SK-N-SH (cell line): ENCODE data around the gene ZNF81. TPM values are rescaled to one million over a fixed set of nuclear protein-coding genes. Genes with fewer than 3 reads are reported as not detected.

Experiments
- CTCF ChIA-PET: fragments of 300-600, 350-600 bp; formaldehyde crosslinking; extraction: SDS; loops from one replicate; lab custom pipeline; 2021; lab: Yijun Ruan, JAX
- POLR2A ChIA-PET: fragments of 350-600 bp; sonication (Branson Sonifier 250); formaldehyde crosslinking; extraction: SDS; loops from one replicate; lab custom pipeline; 2020; ENCODE audit warnings: antibody characterized with exemption, inconsistent platforms; lab: Yijun Ruan, JAX
- DNase-seq: peaks from one replicate; pipeline ENCODE4 v3.0.0; 2012
- H2AFZ ChIP-seq: fragments of 200-600 bp; sonication (generic); 2 replicates; pipeline ENCODE4 v1.8.1; 2016; ENCODE audit warnings: antibody characterized with exemption, mild to moderate bottlenecking, low read depth
- H3F3A ChIP-seq: fragments of 200-600 bp; sonication (generic); replicated peaks from 2 replicates; pipeline ENCODE3; 2016; ENCODE audit warnings: antibody characterized with exemption, mild to moderate bottlenecking; ENCODE audit not compliant: insufficient read depth
- H3K27ac ChIP-seq, 2 experiments: fragments of 200-500 bp in 1 of 2; fragments of 200-600 bp in 1 of 2; sonication (Bioruptor generic) in 1 of 2; sonication (generic), shearing (Covaris generic) in 1 of 2; 2 replicates each; pipeline versions ENCODE4 v1.5.1 to v1.6.1; 2014 to 2016; ENCODE audit warnings: low read depth in 2 of 2, inconsistent platforms in 1 of 2, low read length in 1 of 2, mild to moderate bottlenecking in 1 of 2, mixed read lengths in 1 of 2
- H3K27me3 ChIP-seq: fragments of 200-600 bp; sonication (generic), shearing (Covaris generic); 2 replicates; pipeline ENCODE4 v1.6.1; 2016; ENCODE audit warnings: mixed run types; ENCODE audit not compliant: insufficient read depth
- H3K36me3 ChIP-seq, 2 experiments: fragments of 200-500 bp in 1 of 2; fragments of 200-600 bp in 1 of 2; sonication (Bioruptor generic) in 1 of 2; sonication (generic) in 1 of 2; replicated peaks in 1 of 2; 2 replicates each; pipeline versions ENCODE3 to v1.5.1; 2014 to 2016; ENCODE audit warnings: low read length in 1 of 2, mild to moderate bottlenecking in 1 of 2; ENCODE audit not compliant: insufficient read depth in 2 of 2, control insufficient read depth in 1 of 2
- H3K4me1 ChIP-seq, 2 experiments: fragments of 200-500 bp in 1 of 2; fragments of 200-600 bp in 1 of 2; sonication (Bioruptor generic) in 1 of 2; sonication (generic), shearing (Covaris generic) in 1 of 2; 2 replicates each; pipeline versions ENCODE4 v1.5.1 to v1.6.1; 2014 to 2016; ENCODE audit warnings: low read depth in 1 of 2, low read length in 1 of 2, mixed run types in 1 of 2; ENCODE audit not compliant: insufficient read depth in 2 of 2, control insufficient read depth in 1 of 2
- H3K4me2 ChIP-seq: fragments of 200-600 bp; sonication (generic), shearing (Covaris generic); 2 replicates; pipeline ENCODE4 v1.6.1; 2017; ENCODE audit warnings: mixed run types
- H3K4me3 ChIP-seq, 2 experiments: fragments of 200-500 bp in 1 of 2; fragments of 200-600 bp in 1 of 2; sonication (Bioruptor generic) in 1 of 2; sonication (generic), shearing (Covaris generic) in 1 of 2; 2 replicates each; pipeline versions ENCODE4 v1.5.1 to v1.8.1; 2014 to 2016; ENCODE audit warnings: low read depth in 2 of 2, inconsistent platforms in 1 of 2, low read length in 1 of 2, mild to moderate bottlenecking in 1 of 2, mixed read lengths in 1 of 2, moderate library complexity in 1 of 2
- H3K79me2 ChIP-seq: fragments of 200-600 bp; sonication (generic); 2 replicates; pipeline ENCODE4 v1.8.1; 2017; ENCODE audit warnings: mild to moderate bottlenecking; ENCODE audit not compliant: insufficient read depth
- H3K9ac ChIP-seq: fragments of 200-600 bp; sonication (generic); 2 replicates; pipeline ENCODE4 v1.6.1; 2017; ENCODE audit warnings: mixed run types
- H3K9me2 ChIP-seq: fragments of 200-600 bp; sonication (generic); 2 replicates; pipeline ENCODE4 v1.6.1; 2017; ENCODE audit warnings: mixed run types
- H3K9me3 ChIP-seq: fragments of 200-600 bp; sonication (generic); 2 replicates; pipeline ENCODE4 v1.6.1; 2017; ENCODE audit warnings: mixed run types, mild to moderate bottlenecking, moderate library complexity
- H4K20me1 ChIP-seq: fragments of 200-600 bp; sonication (generic); 2 replicates; pipeline ENCODE4 v1.6.1; 2017; ENCODE audit warnings: mild to moderate bottlenecking, mixed run types; ENCODE audit not compliant: insufficient read depth
- FOSL2 ChIP-seq: IDR thresholded peaks from 2 replicates; pipeline ENCODE4 v1.4.0; 2012; ENCODE audit warnings: low read depth, mild to moderate bottlenecking, moderate library complexity, borderline replicate concordance
- FOXJ3 ChIP-seq: sonication (generic); formaldehyde crosslinking; IDR thresholded peaks from 2 replicates; pipeline ENCODE4 v1.5.1; 2020; ENCODE audit warnings: mild to moderate bottlenecking, missing genetic modification reagents
- GABPA ChIP-seq: IDR thresholded peaks from 2 replicates; pipeline ENCODE4 v1.4.0; 2012; ENCODE audit warnings: low read depth, mild to moderate bottlenecking
- MAX ChIP-seq: IDR thresholded peaks from 2 replicates; pipeline ENCODE4 v1.4.0; 2012; ENCODE audit warnings: low read depth
- MEF2A ChIP-seq: IDR thresholded peaks from 2 replicates; pipeline ENCODE4 v1.4.0; 2012; ENCODE audit warnings: low read depth, borderline replicate concordance
- MXI1 ChIP-seq: IDR thresholded peaks from 2 replicates; pipeline ENCODE4 v1.6.1; 2012; ENCODE audit warnings: mild to moderate bottlenecking, low read depth, low read length, improper control_type of control experiment
- NRF1 ChIP-seq: IDR thresholded peaks from 2 replicates; pipeline ENCODE4 v1.6.1; 2012; ENCODE audit warnings: low read depth, mild to moderate bottlenecking, low read length
- PBX3 ChIP-seq: IDR thresholded peaks from 2 replicates; pipeline ENCODE4; 2012
- POLR2AphosphoS5 ChIP-seq: IDR thresholded peaks from 2 replicates; pipeline ENCODE4 v1.6.1; 2012; ENCODE audit warnings: low read depth, low read length
- RAD21 ChIP-seq: IDR thresholded peaks from 2 replicates; pipeline ENCODE4 v1.6.1; 2012; ENCODE audit warnings: mild to moderate bottlenecking, low read length
- RCOR1 ChIP-seq: fragments of 150-350 bp; IDR thresholded peaks from 2 replicates; pipeline ENCODE4 v1.6.1; 2017; ENCODE audit warnings: antibody characterized with exemption, low read length
- RFX5 ChIP-seq: IDR thresholded peaks from 2 replicates; pipeline ENCODE4 v1.6.1; 2012; ENCODE audit warnings: mild to moderate bottlenecking, improper control_type of control experiment, low read length
- RXRA ChIP-seq: IDR thresholded peaks from 2 replicates; pipeline ENCODE4 v1.4.0; 2012; ENCODE audit warnings: low read depth, mild to moderate bottlenecking, borderline replicate concordance
- SIN3A ChIP-seq: IDR thresholded peaks from 2 replicates; pipeline ENCODE4 v1.6.1; 2012; ENCODE audit warnings: low read depth, mild to moderate bottlenecking, low read length, moderate library complexity, borderline replicate concordance
- SMC3 ChIP-seq: IDR thresholded peaks from 2 replicates; pipeline ENCODE4 v1.6.1; 2012; ENCODE audit warnings: low read depth, low read length, improper control_type of control experiment
- TCF12 ChIP-seq: IDR thresholded peaks from 2 replicates; pipeline ENCODE4 v1.4.0; 2012
- WGBS: methylation state at CpG from one replicate; pipeline ENCODE4 v1.1.6; 2017; ENCODE audit warnings: low lambda C conversion rate; 5-methylcytosine and 5-hydroxymethylcytosine counted together
- polyA plus RNA-seq, 3 experiments: library from polyadenylated mRNA; depleted of rRNA; stranded (reverse); fragments of >200 nt; gene quantifications; 2 replicates each; pipeline ENCODE4 v1.2.3, GENCODE V29; 2012
- TF ChIP-seq, protein P1 (sequence below): IDR thresholded peaks from 2 replicates; pipeline ENCODE4 v1.4.0; 2012; ENCODE audit warnings: low read depth, borderline replicate concordance
- TF ChIP-seq, protein P2 (sequence below): fragments of 150-350 bp; IDR thresholded peaks from 2 replicates; pipeline ENCODE4 v1.6.1; 2017; ENCODE audit warnings: antibody characterized with exemption, low read length, low read depth, borderline replicate concordance
- TF ChIP-seq, protein P3 (sequence below): fragments of 200-600 bp; sonication (generic); IDR thresholded peaks from 2 replicates; pipeline ENCODE4 v1.6.1; 2017; ENCODE audit warnings: antibody characterized with exemption, mild to moderate bottlenecking, moderate library complexity
- TF ChIP-seq, protein P4 (sequence below): IDR thresholded peaks from 2 replicates; pipeline ENCODE4 v1.6.1; 2012; ENCODE audit warnings: mild to moderate bottlenecking, low read depth, low read length, moderate library complexity

Gene ZNF81
- polyA plus RNA-seq, 1 of the 3 experiments (the other 2 are of a cell fraction): 3.5 TPM

DNA sequence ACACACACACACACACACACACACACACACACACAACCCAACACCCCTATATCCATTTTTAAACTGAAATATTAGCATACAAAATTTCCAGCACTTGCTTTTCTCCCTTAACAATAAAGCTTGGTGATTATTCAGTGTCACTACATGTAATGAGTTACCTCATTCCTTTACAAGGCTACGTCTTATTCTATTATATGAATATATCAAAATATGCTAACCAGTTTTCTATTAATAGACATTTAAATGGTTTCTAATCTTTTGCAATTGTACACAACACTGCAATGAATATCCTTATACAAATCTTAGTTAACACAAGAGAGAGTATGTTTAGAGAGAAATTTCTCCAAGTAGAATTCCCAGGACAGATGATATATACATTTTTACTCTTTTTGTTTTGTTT lies 14.2 kb downstream of the ZNF81 start:
- Histone ChIP-seq H3F3A (peaks cover 3% of the 10 kb centered on the region), H3K9ac (no peak overlapping the region), H3K79me2 (no peaks in the 10 kb centered on the region), H3K9me3 (no peaks in the 10 kb centered on the region), H3K27ac (no peak overlapping the region), H2AFZ (no peak overlapping the region), H4K20me1 (no peaks in the 10 kb centered on the region), H3K4me2 (no peak overlapping the region), H3K4me1 (no peaks in the 10 kb centered on the region), H3K36me3 (peaks cover 33 to 43% of the 10 kb centered on the region in 2 experiments), H3K4me3 (no peak overlapping the region), H3K9me2 (no peaks in the 10 kb centered on the region), H3K27me3 (no peaks in the 10 kb centered on the region)
- DNase-seq: no peak
- CTCF ChIA-PET: no interaction called here
- POLR2A ChIA-PET: no interaction called here
- TF ChIP-seq, protein P1, sequence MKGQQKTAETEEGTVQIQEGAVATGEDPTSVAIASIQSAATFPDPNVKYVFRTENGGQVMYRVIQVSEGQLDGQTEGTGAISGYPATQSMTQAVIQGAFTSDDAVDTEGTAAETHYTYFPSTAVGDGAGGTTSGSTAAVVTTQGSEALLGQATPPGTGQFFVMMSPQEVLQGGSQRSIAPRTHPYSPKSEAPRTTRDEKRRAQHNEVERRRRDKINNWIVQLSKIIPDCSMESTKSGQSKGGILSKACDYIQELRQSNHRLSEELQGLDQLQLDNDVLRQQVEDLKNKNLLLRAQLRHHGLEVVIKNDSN: no peak
- TF ChIP-seq MEF2A (no peak), POLR2AphosphoS5 (no peak), SMC3 (no peak), RCOR1 (no peak), SIN3A (no peak), GABPA (no peak), RXRA (no peak), RAD21 (no peak), RFX5 (no peak), FOXJ3 (no peak), PBX3 (no peak)
- WGBS: 95% methylated on average over 1 of the region's 1 CpG

GRCh38 chrX:47854474-47854873 lies 17.8 kb downstream of the ZNF81 start:
- H3K9ac ChIP-seq: no peak overlapping the region
- H3K27ac ChIP-seq: no peak overlapping the region
- no peak overlapping the region for H2AFZ ChIP-seq
- H4K20me1 ChIP-seq: no peaks in the 10 kb centered on the region
- no peaks in the 10 kb centered on the region for H3K9me3 ChIP-seq
- CTCF ChIA-PET: interaction anchor here (1.0 to 3.5 kb wide), 9 partner anchors 8 to 211 kb away, joined by 3 to 28 read pairs (median 4); partner anchors contain the start of gene ZNF81
- no peak overlapping the region for H3K4me3 ChIP-seq
- no peaks in the 10 kb centered on the region for H3K9me2 ChIP-seq
- TF ChIP-seq, protein P2, sequence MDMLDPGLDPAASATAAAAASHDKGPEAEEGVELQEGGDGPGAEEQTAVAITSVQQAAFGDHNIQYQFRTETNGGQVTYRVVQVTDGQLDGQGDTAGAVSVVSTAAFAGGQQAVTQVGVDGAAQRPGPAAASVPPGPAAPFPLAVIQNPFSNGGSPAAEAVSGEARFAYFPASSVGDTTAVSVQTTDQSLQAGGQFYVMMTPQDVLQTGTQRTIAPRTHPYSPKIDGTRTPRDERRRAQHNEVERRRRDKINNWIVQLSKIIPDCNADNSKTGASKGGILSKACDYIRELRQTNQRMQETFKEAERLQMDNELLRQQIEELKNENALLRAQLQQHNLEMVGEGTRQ: no peak
- TF ChIP-seq, protein P3, sequence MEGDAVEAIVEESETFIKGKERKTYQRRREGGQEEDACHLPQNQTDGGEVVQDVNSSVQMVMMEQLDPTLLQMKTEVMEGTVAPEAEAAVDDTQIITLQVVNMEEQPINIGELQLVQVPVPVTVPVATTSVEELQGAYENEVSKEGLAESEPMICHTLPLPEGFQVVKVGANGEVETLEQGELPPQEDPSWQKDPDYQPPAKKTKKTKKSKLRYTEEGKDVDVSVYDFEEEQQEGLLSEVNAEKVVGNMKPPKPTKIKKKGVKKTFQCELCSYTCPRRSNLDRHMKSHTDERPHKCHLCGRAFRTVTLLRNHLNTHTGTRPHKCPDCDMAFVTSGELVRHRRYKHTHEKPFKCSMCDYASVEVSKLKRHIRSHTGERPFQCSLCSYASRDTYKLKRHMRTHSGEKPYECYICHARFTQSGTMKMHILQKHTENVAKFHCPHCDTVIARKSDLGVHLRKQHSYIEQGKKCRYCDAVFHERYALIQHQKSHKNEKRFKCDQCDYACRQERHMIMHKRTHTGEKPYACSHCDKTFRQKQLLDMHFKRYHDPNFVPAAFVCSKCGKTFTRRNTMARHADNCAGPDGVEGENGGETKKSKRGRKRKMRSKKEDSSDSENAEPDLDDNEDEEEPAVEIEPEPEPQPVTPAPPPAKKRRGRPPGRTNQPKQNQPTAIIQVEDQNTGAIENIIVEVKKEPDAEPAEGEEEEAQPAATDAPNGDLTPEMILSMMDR: peak; percentile 52
- no peak for TF ChIP-seq MXI1
- no peak for TF ChIP-seq NRF1
- TF ChIP-seq, protein P4, sequence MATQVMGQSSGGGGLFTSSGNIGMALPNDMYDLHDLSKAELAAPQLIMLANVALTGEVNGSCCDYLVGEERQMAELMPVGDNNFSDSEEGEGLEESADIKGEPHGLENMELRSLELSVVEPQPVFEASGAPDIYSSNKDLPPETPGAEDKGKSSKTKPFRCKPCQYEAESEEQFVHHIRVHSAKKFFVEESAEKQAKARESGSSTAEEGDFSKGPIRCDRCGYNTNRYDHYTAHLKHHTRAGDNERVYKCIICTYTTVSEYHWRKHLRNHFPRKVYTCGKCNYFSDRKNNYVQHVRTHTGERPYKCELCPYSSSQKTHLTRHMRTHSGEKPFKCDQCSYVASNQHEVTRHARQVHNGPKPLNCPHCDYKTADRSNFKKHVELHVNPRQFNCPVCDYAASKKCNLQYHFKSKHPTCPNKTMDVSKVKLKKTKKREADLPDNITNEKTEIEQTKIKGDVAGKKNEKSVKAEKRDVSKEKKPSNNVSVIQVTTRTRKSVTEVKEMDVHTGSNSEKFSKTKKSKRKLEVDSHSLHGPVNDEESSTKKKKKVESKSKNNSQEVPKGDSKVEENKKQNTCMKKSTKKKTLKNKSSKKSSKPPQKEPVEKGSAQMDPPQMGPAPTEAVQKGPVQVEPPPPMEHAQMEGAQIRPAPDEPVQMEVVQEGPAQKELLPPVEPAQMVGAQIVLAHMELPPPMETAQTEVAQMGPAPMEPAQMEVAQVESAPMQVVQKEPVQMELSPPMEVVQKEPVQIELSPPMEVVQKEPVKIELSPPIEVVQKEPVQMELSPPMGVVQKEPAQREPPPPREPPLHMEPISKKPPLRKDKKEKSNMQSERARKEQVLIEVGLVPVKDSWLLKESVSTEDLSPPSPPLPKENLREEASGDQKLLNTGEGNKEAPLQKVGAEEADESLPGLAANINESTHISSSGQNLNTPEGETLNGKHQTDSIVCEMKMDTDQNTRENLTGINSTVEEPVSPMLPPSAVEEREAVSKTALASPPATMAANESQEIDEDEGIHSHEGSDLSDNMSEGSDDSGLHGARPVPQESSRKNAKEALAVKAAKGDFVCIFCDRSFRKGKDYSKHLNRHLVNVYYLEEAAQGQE: no peak
- TF ChIP-seq SMC3: peak; percentile 47
- no peak for TF ChIP-seq MEF2A
- TF ChIP-seq RFX5: no peak
- no peak for TF ChIP-seq MAX
- TF ChIP-seq RAD21: peak; percentile 68
- no peak for TF ChIP-seq TCF12
- TF ChIP-seq FOSL2: no peak
- H3K79me2 ChIP-seq: no peaks in the 10 kb centered on the region
- peaks cover 21 to 22% of the 10 kb centered on the region in 2 experiments for H3K36me3 ChIP-seq
- H3K4me1 ChIP-seq: no peaks in the 10 kb centered on the region
- DNase-seq: peak; percentile 14
- no peaks in the 10 kb centered on the region for H3K27me3 ChIP-seq
- no peak overlapping the region for H3K4me2 ChIP-seq
- H3F3A ChIP-seq: peaks cover 3% of the 10 kb centered on the region
- WGBS: 92% methylated on average over 10 of the region's 10 CpGs
- POLR2A ChIA-PET: no interaction called here
